ENCODE results near the gene GALNT7. TPM values are rescaled to one million over a fixed set of nuclear protein-coding genes. Genes with fewer than 3 reads are reported as not detected.
"Not testable (repeated sequence)": the region's sequence is repeated elsewhere in the genome, so short reads cannot be mapped to it uniquely, and the experiment has no call there.

GALNT7 gene
- total RNA-seq (10 to 100 TPM; 25.2 to 27.5 TPM), polyA plus RNA-seq (ENCODE audit: insufficient read length in 6 of 6) (10 to 100 TPM; 30.5 to 51.1 (median 38.1) TPM)
- long read RNA-seq, donor 1, full-length matches to known transcripts = 6 of 17 reads
- long read RNA-seq, donor 1, partial matches to known transcripts = 11 of 17 reads
- long read RNA-seq, donor 1, other reads (novel, unspliced or antisense) = 0 of 17 reads
- long read RNA-seq, donor 2, full-length matches to known transcripts = 4 of 10 reads
- long read RNA-seq, donor 2, partial matches to known transcripts = 6 of 10 reads
- long read RNA-seq, donor 2, other reads (novel, unspliced or antisense) = 0 of 10 reads
- long read RNA-seq, donor 3, full-length matches to known transcripts = 4 of 36 reads
- long read RNA-seq, donor 3, partial matches to known transcripts = 32 of 36 reads
- long read RNA-seq, donor 3, other reads (novel, unspliced or antisense) = 0 of 36 reads
- long read RNA-seq, donor 4, full-length matches to known transcripts = 2 of 3 reads
- long read RNA-seq, donor 4, partial matches to known transcripts = 1 of 3 reads
- long read RNA-seq, donor 4, other reads (novel, unspliced or antisense) = 0 of 3 reads
- long read RNA-seq, donor 5, full-length matches to known transcripts = 4 of 4 reads
- long read RNA-seq, donor 5, partial matches to known transcripts = 0 of 4 reads
- long read RNA-seq, donor 5, other reads (novel, unspliced or antisense) = 0 of 4 reads
- long read RNA-seq, donor 6, full-length matches to known transcripts = 4 of 4 reads
- long read RNA-seq, donor 6, partial matches to known transcripts = 0 of 4 reads
- long read RNA-seq, donor 6, other reads (novel, unspliced or antisense) = 0 of 4 reads
- long read RNA-seq, donor 7, full-length matches to known transcripts = 5 of 773 reads
- long read RNA-seq, donor 7, partial matches to known transcripts = 744 of 773 reads
- long read RNA-seq, donor 7, other reads (novel, unspliced or antisense) = 24 of 773 reads
- long read RNA-seq, donor 8, full-length matches to known transcripts = 7 of 7 reads
- long read RNA-seq, donor 8, partial matches to known transcripts = 0 of 7 reads
- long read RNA-seq, donor 8, other reads (novel, unspliced or antisense) = 0 of 7 reads
- long read RNA-seq, donor 9 = 0 reads
- long read RNA-seq, donor 10, full-length matches to known transcripts = 1 of 2 reads
- long read RNA-seq, donor 10, partial matches to known transcripts = 1 of 2 reads
- long read RNA-seq, donor 10, other reads (novel, unspliced or antisense) = 0 of 2 reads
- long read RNA-seq, donor 11, full-length matches to known transcripts = 2 of 2 reads
- long read RNA-seq, donor 11, partial matches to known transcripts = 0 of 2 reads
- long read RNA-seq, donor 11, other reads (novel, unspliced or antisense) = 0 of 2 reads
- long read RNA-seq, donor 12, full-length matches to known transcripts = 5 of 706 reads
- long read RNA-seq, donor 12, partial matches to known transcripts = 673 of 706 reads
- long read RNA-seq, donor 12, other reads (novel, unspliced or antisense) = 28 of 706 reads

GRCh38 chr4:173168396-173169177 lies at the start of gene GALNT7:
Gene GALNT7, plus strand, starts transcription at chr4:173168811. Its CDS starts 25 bp downstream, at chr4:173168836.
- peak; percentile 83 for ATAC-seq
- Histone ChIP-seq H3K27me3 (no peaks in the 10 kb centered on the region), H3K4me1 (peaks cover 7 to 36% of the 10 kb centered on the region in 2 donors), H3K36me3 (no peaks in the 10 kb centered on the region), H3K9me3 (no peaks in the 10 kb centered on the region), H3K27ac (peak within 1 kb of the TSS; percentile 89 to 97), H3K4me3 (peak within 1 kb of the TSS; percentile 74 to 83)
- intact Hi-C loops (cut with DNase I) = no loop called here
- TF ChIP-seq CTCF (IDR thresholded peaks at IDR 0.05) = no peak
- peak; percentile 53 to 93 (median 82) for DNase-seq

GRCh38 chr4:173118819-173119218 lies 49.8 kb upstream of the GALNT7 start:
- H3K4me1 ChIP-seq; H3K36me3 ChIP-seq; H3K9me3 ChIP-seq; ATAC-seq; H3K4me3 ChIP-seq; DNase-seq; H3K27ac ChIP-seq; intact Hi-C loops (cut with DNase I); H3K27me3 ChIP-seq: not testable (repeated sequence)

- Histone ChIP-seq H3K27me3 (no peaks in the 10 kb centered on the region), H3K36me3 (no peaks in the 10 kb centered on the region), H3K27ac (no peak overlapping the region), H3K9me3 (no peaks in the 10 kb centered on the region), H3K4me1 (no peaks in the 10 kb centered on the region), H3K4me3 (no peak overlapping the region)
- ATAC-seq = no peak
- no peak for TF ChIP-seq CTCF (IDR thresholded peaks at IDR 0.05)
- intact Hi-C loops (cut with DNase I) = no loop called here
- DNase-seq = no peak
Observed at GRCh38 chr4:173119818-173120217, 48.8 kb upstream of the GALNT7 start.

- peak; percentile 92 for ATAC-seq
- no peaks in the 10 kb centered on the region for H3K9me3 ChIP-seq
- peak in 2 of 4 donors; percentile 11 to 21 for DNase-seq
Observed at GRCh38 chr4:173121076-173121561, 47.5 kb upstream of the GALNT7 start.

More at GRCh38 chr4:173121076-173121561, 47.5 kb upstream of the GALNT7 start:
- no peak for TF ChIP-seq CTCF (IDR thresholded peaks at IDR 0.05)
- Histone ChIP-seq H3K36me3 (no peaks in the 10 kb centered on the region), H3K27me3 (no peaks in the 10 kb centered on the region), H3K27ac (no peak overlapping the region), H3K4me1 (no peaks in the 10 kb centered on the region), H3K4me3 (no peak overlapping the region)
- intact Hi-C loops (cut with DNase I) = no loop called here
